ENCODE measurements around the gene CTBP1.

Gene CTBP1

GRCh38 chr4:1279253-1279652 is 30.3 kb upstream of the CTBP1 start:
- DNase-seq = no peak

- no peak for DNase-seq
These were observed 29.0 kb upstream of the CTBP1 start for GRCh38 chr4:1277667-1278665.

GRCh38 chr4:1276984-1277383 is 28.1 kb upstream of the CTBP1 start:
- DNase-seq = no peak

GRCh38 chr4:1274871-1275270 is 25.9 kb upstream of the CTBP1 start:
- DNase-seq = no peak

- no peak for DNase-seq
These were observed 22.8 kb upstream of the CTBP1 start for GRCh38 chr4:1271686-1272085.

GRCh38 chr4:1269209-1269608 is 20.3 kb upstream of the CTBP1 start:
- no peak for DNase-seq

- DNase-seq = no peak
These were observed 18.2 kb upstream of the CTBP1 start for GRCh38 chr4:1266881-1267763.

- DNase-seq = no peak
These were observed 16.4 kb upstream of the CTBP1 start for GRCh38 chr4:1265351-1265750.

GRCh38 chr4:1264942-1265341 is 16.0 kb upstream of the CTBP1 start:
- DNase-seq = no peak

GRCh38 chr4:1261107-1261928 is 12.4 kb upstream of the CTBP1 start:
- DNase-seq = no peak

GRCh38 chr4:1260418-1261106 is 11.6 kb upstream of the CTBP1 start:
- DNase-seq = peak; percentile 1

GRCh38 chr4:1259966-1260365 is 11.0 kb upstream of the CTBP1 start:
- DNase-seq = no peak

GRCh38 chr4:1258457-1258856 is 9.5 kb upstream of the CTBP1 start:
- no peak for DNase-seq

- DNase-seq = no peak
These were observed 6.8 kb upstream of the CTBP1 start for GRCh38 chr4:1255699-1256098.

GRCh38 chr4:1255151-1255550 is 6.2 kb upstream of the CTBP1 start:
- DNase-seq = no peak

GRCh38 chr4:1253831-1254230 is 4.9 kb upstream of the CTBP1 start:
- no peak for DNase-seq

GRCh38 chr4:1252928-1253492 is 4.1 kb upstream of the CTBP1 start:
- DNase-seq = no peak

- no peak for DNase-seq
These were observed 2.8 kb upstream of the CTBP1 start for GRCh38 chr4:1251773-1252066.

- DNase-seq = no peak
These were observed 2.2 kb upstream of the CTBP1 start for GRCh38 chr4:1250921-1251772.

- DNase-seq = no peak
These were observed 1.5 kb upstream of the CTBP1 start for GRCh38 chr4:1250527-1250812.

Measured in NCI-H2171 treated with DMSO at 0.1 percent for 48 hours (cell line).